HL-60 (cell line): ENCODE measurements around the gene IFNE.

Experiments used
- GABPA ChIP-seq: IDR thresholded peaks from 2 replicates; pipeline ENCODE4 v1.6.1; 2012; ENCODE audit warnings: low read depth
- POLR2AphosphoS5 ChIP-seq: IDR thresholded peaks from 2 replicates; pipeline ENCODE4 v1.6.1; 2012; ENCODE audit warnings: low read depth
- SPI1 ChIP-seq: IDR thresholded peaks from 2 replicates; pipeline ENCODE4 v1.6.1; 2012; ENCODE audit warnings: low read depth, mild to moderate bottlenecking, borderline replicate concordance
- TF ChIP-seq, protein P1 (sequence below): IDR thresholded peaks from one replicate; pipeline ENCODE4 v1.5.1; 2011; ENCODE audit warnings: low read length, control low read depth, inconsistent platforms; ENCODE audit not compliant: insufficient read depth
- TF ChIP-seq, protein P2 (sequence below): IDR thresholded peaks from 2 replicates; pipeline ENCODE4 v1.6.1; 2012; ENCODE audit warnings: low read depth; ENCODE audit not compliant: insufficient replicate concordance

DNA sequence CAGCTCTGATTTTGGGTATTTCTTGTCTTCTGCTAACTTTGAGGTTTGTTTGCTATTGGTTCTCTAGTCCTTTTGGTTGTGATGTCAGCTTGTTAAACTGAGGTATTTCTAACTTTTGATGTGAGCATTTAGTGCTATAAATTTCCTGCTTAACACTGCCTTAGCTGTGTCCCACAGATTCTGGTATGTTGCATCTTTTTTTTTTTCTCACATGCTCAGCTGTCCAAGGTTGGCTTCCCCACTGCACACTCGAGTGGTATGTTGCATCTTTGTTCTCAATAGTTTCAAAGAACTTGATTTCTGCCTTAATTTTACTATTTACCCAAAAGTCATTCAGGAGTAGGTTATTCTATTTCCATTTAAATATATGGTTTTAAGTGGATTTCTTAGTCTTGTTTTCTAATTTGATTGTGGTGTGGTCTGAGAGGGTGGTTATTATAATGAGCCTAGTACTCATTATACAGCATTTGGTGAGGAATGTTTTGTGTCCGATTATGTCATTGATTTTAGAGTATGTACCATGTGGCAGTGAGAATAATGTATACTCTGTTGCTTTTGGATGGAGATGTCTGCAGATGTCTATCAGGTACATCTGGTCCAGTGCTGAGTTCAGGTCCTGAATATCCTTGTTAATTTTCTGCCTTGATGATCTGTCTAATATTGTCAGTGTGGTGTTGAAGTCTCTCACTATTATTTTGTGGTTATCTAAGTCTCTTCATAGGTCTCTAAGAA is 42.2 kb upstream of the IFNE start:
- no peak for TF ChIP-seq POLR2AphosphoS5
- TF ChIP-seq, protein P1, sequence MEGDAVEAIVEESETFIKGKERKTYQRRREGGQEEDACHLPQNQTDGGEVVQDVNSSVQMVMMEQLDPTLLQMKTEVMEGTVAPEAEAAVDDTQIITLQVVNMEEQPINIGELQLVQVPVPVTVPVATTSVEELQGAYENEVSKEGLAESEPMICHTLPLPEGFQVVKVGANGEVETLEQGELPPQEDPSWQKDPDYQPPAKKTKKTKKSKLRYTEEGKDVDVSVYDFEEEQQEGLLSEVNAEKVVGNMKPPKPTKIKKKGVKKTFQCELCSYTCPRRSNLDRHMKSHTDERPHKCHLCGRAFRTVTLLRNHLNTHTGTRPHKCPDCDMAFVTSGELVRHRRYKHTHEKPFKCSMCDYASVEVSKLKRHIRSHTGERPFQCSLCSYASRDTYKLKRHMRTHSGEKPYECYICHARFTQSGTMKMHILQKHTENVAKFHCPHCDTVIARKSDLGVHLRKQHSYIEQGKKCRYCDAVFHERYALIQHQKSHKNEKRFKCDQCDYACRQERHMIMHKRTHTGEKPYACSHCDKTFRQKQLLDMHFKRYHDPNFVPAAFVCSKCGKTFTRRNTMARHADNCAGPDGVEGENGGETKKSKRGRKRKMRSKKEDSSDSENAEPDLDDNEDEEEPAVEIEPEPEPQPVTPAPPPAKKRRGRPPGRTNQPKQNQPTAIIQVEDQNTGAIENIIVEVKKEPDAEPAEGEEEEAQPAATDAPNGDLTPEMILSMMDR = no peak
- TF ChIP-seq, protein P2, sequence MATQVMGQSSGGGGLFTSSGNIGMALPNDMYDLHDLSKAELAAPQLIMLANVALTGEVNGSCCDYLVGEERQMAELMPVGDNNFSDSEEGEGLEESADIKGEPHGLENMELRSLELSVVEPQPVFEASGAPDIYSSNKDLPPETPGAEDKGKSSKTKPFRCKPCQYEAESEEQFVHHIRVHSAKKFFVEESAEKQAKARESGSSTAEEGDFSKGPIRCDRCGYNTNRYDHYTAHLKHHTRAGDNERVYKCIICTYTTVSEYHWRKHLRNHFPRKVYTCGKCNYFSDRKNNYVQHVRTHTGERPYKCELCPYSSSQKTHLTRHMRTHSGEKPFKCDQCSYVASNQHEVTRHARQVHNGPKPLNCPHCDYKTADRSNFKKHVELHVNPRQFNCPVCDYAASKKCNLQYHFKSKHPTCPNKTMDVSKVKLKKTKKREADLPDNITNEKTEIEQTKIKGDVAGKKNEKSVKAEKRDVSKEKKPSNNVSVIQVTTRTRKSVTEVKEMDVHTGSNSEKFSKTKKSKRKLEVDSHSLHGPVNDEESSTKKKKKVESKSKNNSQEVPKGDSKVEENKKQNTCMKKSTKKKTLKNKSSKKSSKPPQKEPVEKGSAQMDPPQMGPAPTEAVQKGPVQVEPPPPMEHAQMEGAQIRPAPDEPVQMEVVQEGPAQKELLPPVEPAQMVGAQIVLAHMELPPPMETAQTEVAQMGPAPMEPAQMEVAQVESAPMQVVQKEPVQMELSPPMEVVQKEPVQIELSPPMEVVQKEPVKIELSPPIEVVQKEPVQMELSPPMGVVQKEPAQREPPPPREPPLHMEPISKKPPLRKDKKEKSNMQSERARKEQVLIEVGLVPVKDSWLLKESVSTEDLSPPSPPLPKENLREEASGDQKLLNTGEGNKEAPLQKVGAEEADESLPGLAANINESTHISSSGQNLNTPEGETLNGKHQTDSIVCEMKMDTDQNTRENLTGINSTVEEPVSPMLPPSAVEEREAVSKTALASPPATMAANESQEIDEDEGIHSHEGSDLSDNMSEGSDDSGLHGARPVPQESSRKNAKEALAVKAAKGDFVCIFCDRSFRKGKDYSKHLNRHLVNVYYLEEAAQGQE = no peak
- no peak for TF ChIP-seq GABPA
- no peak for TF ChIP-seq SPI1
